8988T (cell line): Measurements from ENCODE around the gene SLC26A9.

Experiments used
- DNase-seq: peaks from one replicate; pipeline ENCODE4 v3.0.0; 2011

Gene SLC26A9

DNA sequence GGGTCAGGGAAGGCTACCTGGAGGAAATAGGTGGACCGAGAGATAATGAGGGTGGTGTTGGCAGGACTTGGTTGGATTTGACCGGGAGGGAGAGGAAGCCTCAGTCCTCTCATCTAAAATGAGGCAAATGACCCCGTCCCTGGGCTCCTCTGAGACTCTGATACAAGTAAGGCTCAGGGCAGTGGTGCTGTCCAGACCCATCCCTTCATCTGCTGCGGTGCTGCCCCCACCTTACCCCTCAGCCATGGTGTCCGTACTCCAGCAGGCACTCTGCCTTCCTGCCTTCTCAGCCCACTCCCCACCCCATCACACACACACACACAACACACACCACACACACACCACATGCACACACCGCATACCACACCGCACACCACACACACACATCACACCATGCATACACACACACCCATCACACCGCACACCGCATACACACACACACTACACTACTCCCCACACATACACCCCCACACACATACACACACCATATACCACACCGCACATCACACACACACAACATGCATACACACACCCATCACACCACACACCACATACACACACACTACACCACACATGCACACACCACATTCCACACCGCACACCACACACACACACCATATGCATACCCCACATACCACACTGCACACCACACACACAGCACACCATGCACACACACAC is 29.4 kb upstream of the SLC26A9 start:
- DNase-seq = no peak

GRCh38 chr1:205972081-205972480 is 28.8 kb upstream of the SLC26A9 start:
- DNase-seq = no peak

- DNase-seq = no peak
These were observed 27.8 kb upstream of the SLC26A9 start for GRCh38 chr1:205971082-205971481.

DNA sequence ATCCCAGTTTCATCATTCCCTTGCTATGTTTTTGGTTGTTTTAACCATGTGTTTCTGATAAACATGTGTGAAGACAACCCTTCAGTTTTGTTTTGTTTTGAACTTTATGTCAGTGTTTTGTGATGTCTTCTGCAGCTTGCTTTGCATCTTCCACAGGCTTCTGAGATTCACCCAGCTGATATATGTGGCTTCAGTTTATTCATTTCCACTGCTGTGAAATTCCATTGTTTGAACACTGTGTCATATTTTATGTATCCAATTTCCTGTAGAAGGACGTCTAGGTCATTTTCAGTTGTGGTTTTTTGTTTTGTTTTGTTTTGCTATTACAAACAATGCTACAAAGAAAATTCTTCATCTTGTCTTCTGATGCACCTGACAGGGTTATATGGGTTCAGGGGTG is 27.2 kb upstream of the SLC26A9 start:
- no peak for DNase-seq

- no peak for DNase-seq
These were observed 26.0 kb upstream of the SLC26A9 start for GRCh38 chr1:205969229-205969628.

DNA sequence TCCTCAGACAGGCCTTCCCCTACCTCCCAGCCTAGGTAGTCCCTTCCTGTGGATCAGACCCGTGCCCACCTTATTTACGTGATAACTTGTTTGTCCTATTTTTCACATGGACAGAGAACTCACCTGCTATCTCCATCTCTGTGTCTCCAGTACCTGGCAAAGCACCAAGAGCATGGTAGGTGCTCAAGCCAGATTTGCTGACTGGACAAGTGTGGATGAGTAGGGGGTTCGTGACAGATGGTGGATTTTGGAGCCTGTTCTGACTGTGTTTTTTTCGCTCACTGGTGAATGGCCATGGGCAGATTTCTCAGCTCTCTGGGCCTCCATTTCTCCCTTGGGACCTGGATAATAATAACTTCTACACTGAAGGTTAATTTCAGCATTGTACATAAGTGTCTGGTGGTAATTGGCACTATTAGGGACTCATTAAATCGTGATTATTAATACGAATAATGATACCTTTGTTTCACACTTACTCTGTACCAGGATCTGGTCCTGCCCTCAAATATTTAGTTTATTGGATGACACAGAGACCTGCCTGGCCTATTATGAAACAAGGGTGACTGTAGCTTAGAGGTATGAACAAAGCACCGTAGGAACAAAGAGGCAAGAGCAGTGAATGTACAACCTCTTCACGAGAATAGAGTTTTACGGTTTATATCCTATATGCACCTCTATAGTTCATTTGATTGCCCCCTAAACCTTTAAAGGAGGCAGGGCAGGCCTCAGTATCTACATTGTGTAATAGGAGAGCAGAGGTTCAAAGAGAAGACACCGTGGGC is 24.5 kb upstream of the SLC26A9 start:
- DNase-seq = no peak

- no peak for DNase-seq
These were observed 22.0 kb upstream of the SLC26A9 start for GRCh38 chr1:205965036-205965884.

DNA sequence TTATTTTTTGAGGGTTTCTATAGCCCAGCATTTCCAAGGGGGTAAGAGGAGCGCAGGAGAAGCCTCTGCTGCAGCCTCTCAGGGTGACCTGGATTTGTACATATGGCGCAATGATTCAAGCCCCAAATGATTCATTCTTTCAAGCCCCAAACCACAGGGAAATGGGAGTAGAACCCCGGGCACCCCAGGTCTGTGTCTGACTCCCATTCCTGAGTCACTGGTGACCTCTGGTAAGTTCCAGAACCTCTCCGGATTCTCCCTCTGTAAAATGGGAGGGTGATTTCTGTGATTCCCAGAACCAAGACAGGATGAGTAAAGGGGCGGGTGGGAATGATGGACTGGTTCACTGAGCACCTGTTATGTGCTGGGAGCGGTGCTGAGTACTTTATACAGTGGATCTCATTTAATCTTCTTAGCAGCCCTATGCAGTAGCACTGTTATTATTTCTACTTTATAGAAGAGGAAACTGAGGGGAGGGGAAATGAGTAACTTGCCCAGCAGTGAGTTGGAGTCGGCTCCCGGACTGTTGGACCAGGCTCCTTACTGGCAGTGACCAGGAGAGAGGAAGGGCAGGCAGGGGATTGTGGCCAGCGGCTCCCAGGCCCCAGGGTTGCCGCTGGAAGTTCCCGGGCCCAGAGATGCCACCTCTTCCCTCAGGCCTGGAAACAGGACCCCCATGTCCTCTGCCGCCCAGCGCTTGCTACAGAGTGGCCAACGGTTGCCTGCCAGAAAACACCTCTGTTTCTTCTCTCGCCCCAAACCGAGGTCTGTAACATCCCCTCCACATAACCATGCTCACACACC is 20.3 kb upstream of the SLC26A9 start:
- DNase-seq = no peak

DNA sequence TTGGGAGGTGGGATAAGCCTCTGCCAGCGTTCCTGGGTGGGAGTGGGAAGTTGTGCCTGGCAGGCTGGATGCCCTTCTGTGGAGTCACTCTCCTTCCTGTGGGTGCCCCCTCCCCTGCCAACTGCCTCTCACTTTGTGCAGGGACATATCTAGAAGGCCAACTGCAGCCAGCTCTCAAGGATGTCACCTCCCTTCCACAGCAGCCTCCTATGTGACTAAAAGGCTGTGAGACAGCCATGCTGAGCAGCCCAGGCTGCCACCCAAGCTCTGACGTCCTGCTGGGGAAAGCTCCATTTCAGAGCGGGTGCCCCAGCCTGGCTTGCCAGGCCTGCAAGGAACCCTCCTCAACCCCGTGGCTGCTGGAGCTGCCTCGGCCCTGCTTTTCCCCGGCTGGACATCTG is 19.6 kb upstream of the SLC26A9 start:
- DNase-seq = no peak

GRCh38 chr1:205961991-205962820 is 18.9 kb upstream of the SLC26A9 start:
- DNase-seq = no peak

- DNase-seq = no peak
These were observed 18.1 kb upstream of the SLC26A9 start for GRCh38 chr1:205961405-205961804.

GRCh38 chr1:205959789-205960188 is 16.5 kb upstream of the SLC26A9 start:
- no peak for DNase-seq

DNA sequence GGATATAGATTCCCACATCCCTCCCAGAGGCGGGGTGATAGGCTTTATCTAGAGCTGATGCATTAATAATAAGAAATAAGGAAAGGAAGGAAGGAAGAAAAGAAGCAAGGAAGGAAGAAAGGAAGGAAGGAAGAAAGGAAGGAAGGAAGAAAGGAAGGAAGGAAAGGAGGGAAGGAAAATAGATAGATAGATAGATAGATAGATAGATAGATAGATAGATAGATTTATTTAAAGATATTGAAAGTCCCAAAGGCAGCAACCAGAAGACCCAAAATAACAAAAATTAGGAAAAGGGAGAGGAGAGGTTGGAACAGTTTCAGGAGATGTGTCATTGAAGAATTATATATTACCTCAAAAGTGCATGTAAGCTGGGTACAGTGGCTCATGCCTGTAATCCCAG is 12.2 kb upstream of the SLC26A9 start:
- no peak for DNase-seq

GRCh38 chr1:205954819-205955404 is 11.7 kb upstream of the SLC26A9 start:
- no peak for DNase-seq

GRCh38 chr1:205951746-205952145 is 8.5 kb upstream of the SLC26A9 start:
- no peak for DNase-seq

GRCh38 chr1:205950826-205951549 is 7.7 kb upstream of the SLC26A9 start:
- DNase-seq = no peak

GRCh38 chr1:205950280-205950679 is 7.0 kb upstream of the SLC26A9 start:
- no peak for DNase-seq

GRCh38 chr1:205949753-205950152 is 6.5 kb upstream of the SLC26A9 start:
- DNase-seq = no peak

DNA sequence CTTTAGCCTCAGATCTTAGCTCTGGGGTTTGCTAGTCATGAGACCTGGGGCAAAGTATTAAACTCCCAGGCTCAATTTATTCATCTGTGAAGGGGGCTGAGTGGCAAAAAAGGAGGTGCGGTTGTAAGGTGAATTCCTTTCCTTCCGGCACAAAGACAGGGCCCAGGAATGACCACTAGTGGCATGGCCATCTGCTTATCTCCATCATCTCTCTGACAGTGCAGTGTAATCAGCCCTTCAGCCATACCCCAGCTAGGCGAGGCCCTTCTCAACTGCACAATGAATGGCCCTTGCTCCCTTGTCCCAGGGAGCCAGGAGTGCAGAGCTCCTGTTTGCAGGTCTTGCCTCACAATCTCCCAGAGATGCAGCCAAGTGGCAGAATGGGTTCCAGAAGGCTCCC is 5.6 kb upstream of the SLC26A9 start:
- DNase-seq = no peak

GRCh38 chr1:205948039-205948438 is 4.8 kb upstream of the SLC26A9 start:
- no peak for DNase-seq

- DNase-seq = no peak
These were observed 3.8 kb upstream of the SLC26A9 start for GRCh38 chr1:205947024-205947423.
